Gastroesophageal sphincter (tissue), 3 donors: ENCODE results near the gene COLEC11.

ENCODE experiments used
- EP300 ChIP-seq: sonication (generic); formaldehyde crosslinking; IDR thresholded peaks from one replicate; pipeline ENCODE4 v1.6.1; 2017; ENCODE audit warnings: antibody characterized with exemption, mild to moderate bottlenecking
- POLR2A ChIP-seq, 2 donors: fragments of 450-650 bp; IDR thresholded peaks; one replicate each; pipeline ENCODE4 v1.6.1; 2017; ENCODE audit warnings: antibody characterized with exemption in 2 of 2, mild to moderate bottlenecking in 2 of 2, moderate library complexity in 1 of 2
- POLR2AphosphoS5 ChIP-seq: sonication (generic); formaldehyde crosslinking; IDR thresholded peaks from one replicate; pipeline ENCODE4 v1.6.1; 2017; ENCODE audit warnings: antibody characterized with exemption
- TF ChIP-seq, protein P1 (sequence below), 4 experiments: fragments of 200-600 bp in 2 of 4; fragments of 450-650 bp in 2 of 4; sonication (generic) in 1 of 4; IDR thresholded peaks; one replicate each; pipeline ENCODE4 v1.5.1; 2017 to 2019; ENCODE audit warnings: antibody characterized with exemption in 4 of 4, mild to moderate bottlenecking in 2 of 4, moderate library complexity in 2 of 4

DNA sequence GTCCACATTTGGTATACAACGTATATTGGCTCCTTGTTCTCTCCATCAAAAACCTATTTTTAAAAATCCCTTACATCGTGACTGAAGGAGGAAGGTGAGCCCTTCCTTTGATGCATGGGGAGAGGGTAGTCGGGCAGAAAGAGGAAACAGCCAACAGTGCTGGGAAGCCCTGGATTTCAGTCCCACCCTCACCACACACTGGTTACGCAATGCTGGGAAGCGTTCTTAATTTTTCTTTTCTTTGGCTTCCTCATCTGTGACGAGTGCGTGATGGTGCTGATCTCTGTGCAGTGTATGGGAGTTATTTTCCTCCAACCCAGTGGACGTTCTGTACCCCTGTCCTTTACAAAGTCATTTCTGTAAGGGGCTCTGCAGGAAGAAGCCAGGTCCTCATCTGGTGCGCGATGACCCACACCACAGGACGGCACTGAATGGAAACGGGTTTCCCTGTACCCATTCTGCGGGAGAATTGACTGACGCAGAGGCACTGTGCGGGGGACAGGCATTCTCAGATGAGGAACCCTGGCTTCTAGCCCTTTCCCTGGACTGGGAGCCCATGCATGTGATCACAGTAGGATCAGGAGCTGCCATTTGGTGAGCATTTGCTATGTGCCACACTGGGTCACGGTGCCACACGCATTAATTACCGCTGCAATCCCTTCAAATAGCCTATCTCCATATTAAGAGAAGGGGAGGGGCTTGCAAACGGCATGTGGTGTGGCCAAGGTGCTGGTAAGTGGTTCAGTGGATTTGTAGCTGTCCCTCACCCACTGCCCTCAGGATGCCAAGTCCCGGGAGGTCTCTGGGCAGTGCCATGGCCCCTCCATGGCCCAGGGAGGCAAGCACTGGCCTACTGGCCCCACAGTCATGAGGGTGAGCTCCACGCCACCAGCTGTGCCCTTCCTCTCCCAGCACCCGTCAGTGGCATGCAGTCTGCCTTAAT lies 4.3 kb downstream of the COLEC11 start:
- TF ChIP-seq, protein P1, sequence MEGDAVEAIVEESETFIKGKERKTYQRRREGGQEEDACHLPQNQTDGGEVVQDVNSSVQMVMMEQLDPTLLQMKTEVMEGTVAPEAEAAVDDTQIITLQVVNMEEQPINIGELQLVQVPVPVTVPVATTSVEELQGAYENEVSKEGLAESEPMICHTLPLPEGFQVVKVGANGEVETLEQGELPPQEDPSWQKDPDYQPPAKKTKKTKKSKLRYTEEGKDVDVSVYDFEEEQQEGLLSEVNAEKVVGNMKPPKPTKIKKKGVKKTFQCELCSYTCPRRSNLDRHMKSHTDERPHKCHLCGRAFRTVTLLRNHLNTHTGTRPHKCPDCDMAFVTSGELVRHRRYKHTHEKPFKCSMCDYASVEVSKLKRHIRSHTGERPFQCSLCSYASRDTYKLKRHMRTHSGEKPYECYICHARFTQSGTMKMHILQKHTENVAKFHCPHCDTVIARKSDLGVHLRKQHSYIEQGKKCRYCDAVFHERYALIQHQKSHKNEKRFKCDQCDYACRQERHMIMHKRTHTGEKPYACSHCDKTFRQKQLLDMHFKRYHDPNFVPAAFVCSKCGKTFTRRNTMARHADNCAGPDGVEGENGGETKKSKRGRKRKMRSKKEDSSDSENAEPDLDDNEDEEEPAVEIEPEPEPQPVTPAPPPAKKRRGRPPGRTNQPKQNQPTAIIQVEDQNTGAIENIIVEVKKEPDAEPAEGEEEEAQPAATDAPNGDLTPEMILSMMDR (IDR thresholded peaks at IDR 0.05): no peak
- TF ChIP-seq POLR2A (IDR thresholded peaks at IDR 0.05) (no peak), EP300 (no peak), POLR2AphosphoS5 (no peak)
